GM18505 (cell line): ENCODE data around the gene CACNA2D1.

ENCODE experiments used
- ATAC-seq: cut with Tn5 transposase; IDR thresholded peaks from one replicate; pipeline ENCODE4 v1.9.1; 2021; ENCODE audit not compliant: unreplicated experiment
- POLR2A ChIP-seq: IDR thresholded peaks from 4 replicates; pipeline ENCODE4 v1.6.1; 2011; ENCODE audit warnings: borderline replicate concordance; ENCODE audit not compliant: insufficient read depth, insufficient read length; ENCODE audit errors: extremely low read depth

The CACNA2D1 gene

DNA sequence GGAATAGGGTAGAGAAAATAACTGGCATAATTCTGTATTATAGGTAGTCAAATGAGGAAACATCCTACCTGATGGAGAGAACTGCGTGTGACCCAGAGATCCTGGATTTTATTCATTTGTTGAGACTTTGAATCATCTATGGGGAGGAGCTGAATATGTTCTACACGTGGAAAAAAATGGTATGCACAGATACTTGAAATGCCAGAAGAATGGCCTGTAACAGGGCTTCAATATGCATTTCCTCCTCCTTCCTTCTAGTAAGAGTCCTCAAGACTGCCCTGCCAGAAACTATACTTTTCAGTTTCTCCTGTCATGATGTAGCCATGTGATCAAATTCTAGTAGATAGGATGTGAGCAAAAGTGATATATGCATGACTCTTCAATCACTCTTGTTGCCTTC lies 372.1 kb downstream of the CACNA2D1 start:
- no peak for TF ChIP-seq POLR2A
- no peak for ATAC-seq

- ATAC-seq, result no peak
- no peak for TF ChIP-seq POLR2A
These were observed 375.8 kb downstream of the CACNA2D1 start for GRCh38 chr7:82067628-82068264.

DNA sequence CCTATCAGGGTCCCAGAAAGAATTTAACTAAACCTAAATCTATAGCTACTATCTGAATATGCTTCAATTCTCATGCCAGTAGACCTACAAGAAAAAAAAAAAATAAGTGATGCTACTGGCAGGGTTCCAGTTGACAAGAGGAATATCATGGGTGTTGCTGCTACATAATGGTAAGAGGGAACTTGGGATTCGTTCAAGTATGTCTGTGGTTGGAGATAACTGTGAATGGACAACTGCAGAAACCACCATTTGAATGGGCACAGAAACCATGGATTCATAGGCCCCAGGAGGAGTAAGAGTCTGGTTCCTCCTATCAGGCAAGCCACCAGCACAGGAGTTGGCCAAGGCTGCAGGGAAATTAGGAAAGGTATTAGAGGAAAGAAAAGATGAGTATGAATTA lies 386.1 kb downstream of the CACNA2D1 start:
- no peak for ATAC-seq
- TF ChIP-seq POLR2A, result no peak

GRCh38 chr7:82056282-82056681 lies 387.3 kb downstream of the CACNA2D1 start:
- ATAC-seq, result no peak
- TF ChIP-seq POLR2A, result no peak

DNA sequence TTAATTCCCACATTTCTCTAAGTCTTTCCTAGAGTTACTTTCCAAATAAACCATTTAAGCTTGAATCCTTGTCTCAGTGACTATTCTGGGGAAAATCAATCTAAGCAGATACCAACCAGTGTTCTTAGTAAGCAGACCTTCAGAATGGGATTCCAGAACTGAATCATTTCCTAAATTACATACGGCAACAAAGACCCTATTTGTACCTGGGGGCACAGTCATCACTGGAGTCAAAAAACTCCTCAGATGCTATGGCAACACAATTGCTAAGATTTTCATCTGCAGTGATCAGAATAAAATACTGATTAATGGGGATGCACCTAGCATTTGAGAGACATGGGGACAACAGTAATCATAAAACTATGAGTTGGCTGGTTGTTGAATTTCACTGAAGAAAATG lies 389.0 kb downstream of the CACNA2D1 start:
- no peak for TF ChIP-seq POLR2A
- ATAC-seq, result no peak

- ATAC-seq, result no peak
- no peak for TF ChIP-seq POLR2A
These were observed 390.0 kb downstream of the CACNA2D1 start for GRCh38 chr7:82053453-82054032.

- no peak for TF ChIP-seq POLR2A
- ATAC-seq, result no peak
These were observed 392.0 kb downstream of the CACNA2D1 start for GRCh38 chr7:82051601-82052000.

GRCh38 chr7:82050792-82051191 lies 392.8 kb downstream of the CACNA2D1 start:
- no peak for TF ChIP-seq POLR2A
- ATAC-seq, result no peak

DNA sequence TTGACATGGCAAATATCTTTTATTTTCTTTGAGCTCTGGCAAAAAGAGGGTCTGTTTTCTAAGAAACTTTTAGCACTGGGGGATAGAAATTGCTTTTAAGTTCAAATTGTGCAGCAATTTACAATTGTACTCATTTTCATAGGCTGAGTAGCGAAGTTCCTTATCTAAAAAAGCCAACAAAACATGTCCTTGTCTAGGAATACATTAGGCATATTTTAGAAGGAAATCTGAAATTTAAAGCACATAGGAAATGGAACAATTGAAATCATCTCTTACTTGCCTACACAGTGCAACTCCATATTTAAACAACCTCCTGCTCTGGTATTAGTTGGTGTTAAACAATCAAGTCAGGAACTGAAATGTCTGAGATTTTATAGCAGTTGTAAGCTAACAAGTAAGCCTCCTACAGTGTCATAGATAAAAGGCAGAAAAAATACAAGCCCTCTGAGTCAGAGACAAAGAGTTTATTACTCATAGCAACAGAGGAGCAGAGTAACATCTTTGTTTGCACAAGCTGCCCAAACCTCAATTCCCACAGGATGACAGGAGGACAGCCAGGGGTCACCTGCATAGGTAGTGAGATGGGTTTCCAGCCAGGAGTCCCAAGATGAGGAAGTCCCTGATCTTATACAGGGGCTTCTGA lies 393.6 kb downstream of the CACNA2D1 start:
- no peak for ATAC-seq
- no peak for TF ChIP-seq POLR2A

GRCh38 chr7:82049442-82049841 lies 394.1 kb downstream of the CACNA2D1 start:
- no peak for ATAC-seq
- TF ChIP-seq POLR2A, result no peak

DNA sequence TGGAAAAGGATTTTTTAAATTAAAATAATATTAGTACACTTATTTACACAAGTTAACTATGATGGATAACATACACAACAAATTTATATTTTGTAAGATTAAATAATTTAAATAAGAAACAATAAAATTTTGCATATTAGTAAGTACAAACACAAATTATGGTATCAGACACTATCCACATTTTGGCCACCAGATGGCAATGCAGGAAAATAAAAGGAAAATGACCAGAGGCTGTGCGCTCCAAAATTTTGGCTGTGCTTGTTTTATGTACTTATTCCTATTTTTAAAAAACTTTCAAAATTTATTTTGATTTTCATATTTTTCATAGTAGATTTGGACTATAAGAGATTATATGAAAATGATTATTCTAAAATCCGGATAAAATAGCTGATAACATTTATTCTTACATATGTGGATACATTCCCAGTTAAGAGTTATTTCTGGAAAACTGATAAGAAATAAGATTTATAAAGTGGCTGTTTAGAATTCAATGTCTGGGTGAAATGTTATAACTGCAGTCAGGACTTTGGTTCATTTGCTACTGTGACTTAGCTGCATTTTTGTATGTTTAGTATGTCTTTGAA lies 399.0 kb downstream of the CACNA2D1 start:
- peak; percentile 66 for ATAC-seq
- TF ChIP-seq POLR2A, result no peak

- ATAC-seq, result no peak
- no peak for TF ChIP-seq POLR2A
These were observed 404.0 kb downstream of the CACNA2D1 start for GRCh38 chr7:82039621-82040020.

DNA sequence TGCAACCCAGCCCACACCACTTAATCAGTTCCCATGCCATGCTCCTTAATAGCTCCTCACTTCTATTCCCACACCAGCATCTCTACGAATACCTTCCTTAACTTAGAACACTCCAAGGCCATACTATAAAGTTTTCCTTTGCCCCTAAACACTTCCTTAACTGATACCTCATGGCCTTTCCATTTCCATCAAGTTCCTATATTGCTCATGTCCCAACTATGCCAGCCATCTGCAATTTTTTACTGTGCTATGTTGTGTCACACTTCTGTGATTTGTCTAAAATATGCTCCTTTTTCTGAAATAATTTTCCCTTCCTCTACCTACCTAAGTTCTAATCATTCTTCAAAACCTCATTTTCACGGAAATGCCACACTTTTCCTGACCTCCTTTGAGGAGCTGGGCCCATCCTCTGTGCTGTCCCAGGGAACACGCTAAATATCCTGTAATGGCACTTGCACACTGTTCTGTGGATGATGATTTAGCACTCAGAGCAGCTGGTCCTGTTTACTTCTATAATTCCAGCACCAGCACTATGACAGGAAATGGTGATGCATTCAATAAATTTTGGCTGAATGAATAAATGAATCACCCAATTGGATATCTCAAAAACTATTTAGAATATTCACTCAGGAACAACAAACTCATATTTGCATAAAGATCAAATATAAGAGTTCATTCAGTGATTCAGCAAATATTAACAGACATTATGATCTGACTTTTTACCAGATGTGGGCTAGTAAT lies 407.3 kb downstream of the CACNA2D1 start:
- ATAC-seq, result no peak
- TF ChIP-seq POLR2A, result no peak
